Breast epithelium (tissue), 4 donors: ENCODE measurements around the gene KRT31. TPM values are rescaled to one million over a fixed set of nuclear protein-coding genes. Genes with fewer than 3 reads are reported as not detected.
"Not testable (repeated sequence)": the region's sequence is repeated elsewhere in the genome, so short reads cannot be mapped to it uniquely, and the experiment has no call there.

Experiments
- DNase-seq, 2 donors: peaks; one replicate each; pipeline ENCODE4 v3.0.0-alpha.2; 2019; ENCODE audit warnings: low spot score in 2 of 2
- H3K27ac ChIP-seq, 2 donors: fragments of 200-600 bp; sonication (generic) in 1 of 2; one replicate each; pipeline ENCODE4 v1.5.1; 2016 to 2019; ENCODE audit warnings: mild to moderate bottlenecking in 1 of 2
- H3K27me3 ChIP-seq, 2 donors: fragments of 200-600 bp; sonication (generic) in 1 of 2; one replicate each; pipeline versions ENCODE4 v1.5.1 to v1.6.0; 2017 to 2019; ENCODE audit warnings: control low read depth in 1 of 2, mild to moderate bottlenecking in 1 of 2
- H3K36me3 ChIP-seq: fragments of 200-600 bp; one replicate; pipeline ENCODE4 v1.5.1; 2019
- H3K4me1 ChIP-seq, 2 donors: fragments of 200-600 bp; sonication (generic); one replicate each; pipeline ENCODE4 v1.5.1; 2016 to 2019; ENCODE audit warnings: control low read depth in 1 of 2
- H3K4me3 ChIP-seq, 3 donors: fragments of 200-600 bp; sonication (generic); 1 replicate in 2 of 3; 2 replicates in 1 of 3; pipeline ENCODE4 v1.5.1; 2016 to 2019; ENCODE audit warnings: mild to moderate bottlenecking in 3 of 3, moderate library complexity in 2 of 3
- H3K9me3 ChIP-seq, 2 donors: fragments of 200-600 bp; sonication (generic) in 1 of 2; one replicate each; pipeline ENCODE4 v1.5.1; 2016 to 2019; ENCODE audit warnings: control low read depth in 1 of 2
- POLR2A ChIP-seq: fragments of 450-650 bp; IDR thresholded peaks from one replicate; pipeline ENCODE4 v1.6.1; 2016; ENCODE audit warnings: antibody characterized with exemption, mild to moderate bottlenecking, moderate library complexity
- POLR2AphosphoS5 ChIP-seq, 3 donors: sonication (generic); formaldehyde crosslinking; IDR thresholded peaks; one replicate each; pipeline ENCODE4 v1.6.1; 2017; ENCODE audit warnings: antibody characterized with exemption in 3 of 3
- intact Hi-C: fragments of 100-400 bp; cut with DNase I; formaldehyde crosslinking; loops from one replicate; pipeline ENCODE4 v1.15.1; 2023; ENCODE audit warnings: low total_unique reads
- total RNA-seq, 3 donors: library from RNA; depleted of rRNA; stranded (reverse); fragments of >200 nt; gene quantifications; one replicate each; pipeline ENCODE4 v1.1.0, GENCODE V29; 2016
- TF ChIP-seq, protein P1 (sequence below), 3 donors: fragments of 450-650 bp; IDR thresholded peaks; one replicate each; pipeline ENCODE4 v1.5.1; 2016 to 2017; ENCODE audit warnings: antibody characterized with exemption in 3 of 3, mild to moderate bottlenecking in 3 of 3, moderate library complexity in 3 of 3

KRT31 gene
- total RNA-seq, 3 donors from 2014 or later: not detected

GRCh38 chr17:41363881-41364280 is 33.5 kb downstream of the KRT31 start:
- Histone ChIP-seq H3K27ac (no peak overlapping the region), H3K9me3 (no peaks in the 10 kb centered on the region), H3K36me3 (no peaks in the 10 kb centered on the region), H3K4me3 (no peak overlapping the region), H3K4me1 (no peaks in the 10 kb centered on the region), H3K27me3 (no peaks in the 10 kb centered on the region)
- intact Hi-C loops: no loop called here
- no peak for TF ChIP-seq POLR2AphosphoS5 (IDR thresholded peaks at IDR 0.05)
- no peak for DNase-seq

DNA sequence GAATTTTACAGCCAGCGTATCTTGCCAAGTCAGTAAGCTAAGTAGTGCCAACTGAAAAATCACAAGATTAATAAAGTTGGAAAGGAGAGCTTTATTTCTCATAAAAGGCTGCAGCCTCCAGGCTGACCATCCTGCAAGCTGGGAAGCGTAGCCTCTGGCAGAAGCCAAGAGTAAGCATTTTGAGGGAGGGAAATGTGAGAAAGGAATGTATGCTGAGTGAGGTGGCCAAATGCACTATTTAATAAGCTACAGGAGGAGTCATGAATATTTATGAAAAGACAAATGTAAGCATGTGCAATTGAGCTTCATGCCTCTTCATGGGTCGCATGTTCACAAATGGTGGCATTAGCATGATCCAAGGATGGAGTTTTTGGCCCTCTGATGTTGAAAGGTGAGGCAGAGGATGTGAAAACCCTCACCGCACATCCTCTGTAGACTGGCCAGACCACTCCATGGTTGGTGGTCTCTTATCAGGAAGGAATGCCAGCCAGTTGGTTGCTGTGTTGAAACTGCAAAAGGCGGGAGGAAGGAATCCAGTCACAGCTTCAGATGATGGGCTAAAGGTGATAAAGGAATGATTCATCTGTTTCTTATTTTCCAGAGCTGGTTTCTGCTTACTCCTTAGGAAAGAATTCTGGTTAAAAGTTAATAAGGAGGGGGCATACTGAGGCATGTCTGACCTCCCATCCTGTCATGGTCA is 37.0 kb downstream of the KRT31 start:
- Histone ChIP-seq H3K4me3 (no peak overlapping the region), H3K36me3 (no peaks in the 10 kb centered on the region), H3K4me1 (no peaks in the 10 kb centered on the region), H3K27ac (no peak overlapping the region), H3K9me3 (no peaks in the 10 kb centered on the region), H3K27me3 (no peaks in the 10 kb centered on the region)
- intact Hi-C loops: no loop called here
- no peak for TF ChIP-seq POLR2A
- TF ChIP-seq POLR2AphosphoS5 (IDR thresholded peaks at IDR 0.05): no peak
- TF ChIP-seq, protein P1, sequence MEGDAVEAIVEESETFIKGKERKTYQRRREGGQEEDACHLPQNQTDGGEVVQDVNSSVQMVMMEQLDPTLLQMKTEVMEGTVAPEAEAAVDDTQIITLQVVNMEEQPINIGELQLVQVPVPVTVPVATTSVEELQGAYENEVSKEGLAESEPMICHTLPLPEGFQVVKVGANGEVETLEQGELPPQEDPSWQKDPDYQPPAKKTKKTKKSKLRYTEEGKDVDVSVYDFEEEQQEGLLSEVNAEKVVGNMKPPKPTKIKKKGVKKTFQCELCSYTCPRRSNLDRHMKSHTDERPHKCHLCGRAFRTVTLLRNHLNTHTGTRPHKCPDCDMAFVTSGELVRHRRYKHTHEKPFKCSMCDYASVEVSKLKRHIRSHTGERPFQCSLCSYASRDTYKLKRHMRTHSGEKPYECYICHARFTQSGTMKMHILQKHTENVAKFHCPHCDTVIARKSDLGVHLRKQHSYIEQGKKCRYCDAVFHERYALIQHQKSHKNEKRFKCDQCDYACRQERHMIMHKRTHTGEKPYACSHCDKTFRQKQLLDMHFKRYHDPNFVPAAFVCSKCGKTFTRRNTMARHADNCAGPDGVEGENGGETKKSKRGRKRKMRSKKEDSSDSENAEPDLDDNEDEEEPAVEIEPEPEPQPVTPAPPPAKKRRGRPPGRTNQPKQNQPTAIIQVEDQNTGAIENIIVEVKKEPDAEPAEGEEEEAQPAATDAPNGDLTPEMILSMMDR (IDR thresholded peaks at IDR 0.05): no peak
- DNase-seq: no peak

DNA sequence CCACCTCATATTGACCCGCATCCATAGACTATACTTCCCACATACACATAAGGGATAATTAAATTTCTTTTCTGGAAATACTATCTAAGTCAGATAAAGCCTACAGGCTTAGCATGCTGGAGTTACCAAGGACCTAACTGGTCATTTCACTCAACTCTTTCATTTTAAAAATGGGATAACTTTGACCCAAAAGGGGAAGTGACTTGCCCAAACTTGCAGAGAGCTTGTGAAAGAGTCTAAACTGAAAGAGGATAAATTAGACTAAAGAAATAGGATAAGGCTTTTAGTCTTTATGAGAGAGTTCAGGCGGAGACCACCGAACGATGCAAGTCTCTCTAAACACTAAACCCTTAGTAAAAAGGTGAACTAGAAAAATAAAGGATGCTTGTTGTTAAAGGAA is 42.9 kb downstream of the KRT31 start:
- TF ChIP-seq POLR2A (no peak), POLR2AphosphoS5 (IDR thresholded peaks at IDR 0.05) (no peak)
- TF ChIP-seq, protein P1 (IDR thresholded peaks at IDR 0.05): no peak
- Histone ChIP-seq H3K4me3 (no peak overlapping the region), H3K9me3 (no peaks in the 10 kb centered on the region), H3K36me3 (no peaks in the 10 kb centered on the region), H3K27ac (no peak overlapping the region), H3K4me1 (no peaks in the 10 kb centered on the region), H3K27me3 (no peaks in the 10 kb centered on the region)
- DNase-seq: no peak
- intact Hi-C loops: no loop called here

DNA sequence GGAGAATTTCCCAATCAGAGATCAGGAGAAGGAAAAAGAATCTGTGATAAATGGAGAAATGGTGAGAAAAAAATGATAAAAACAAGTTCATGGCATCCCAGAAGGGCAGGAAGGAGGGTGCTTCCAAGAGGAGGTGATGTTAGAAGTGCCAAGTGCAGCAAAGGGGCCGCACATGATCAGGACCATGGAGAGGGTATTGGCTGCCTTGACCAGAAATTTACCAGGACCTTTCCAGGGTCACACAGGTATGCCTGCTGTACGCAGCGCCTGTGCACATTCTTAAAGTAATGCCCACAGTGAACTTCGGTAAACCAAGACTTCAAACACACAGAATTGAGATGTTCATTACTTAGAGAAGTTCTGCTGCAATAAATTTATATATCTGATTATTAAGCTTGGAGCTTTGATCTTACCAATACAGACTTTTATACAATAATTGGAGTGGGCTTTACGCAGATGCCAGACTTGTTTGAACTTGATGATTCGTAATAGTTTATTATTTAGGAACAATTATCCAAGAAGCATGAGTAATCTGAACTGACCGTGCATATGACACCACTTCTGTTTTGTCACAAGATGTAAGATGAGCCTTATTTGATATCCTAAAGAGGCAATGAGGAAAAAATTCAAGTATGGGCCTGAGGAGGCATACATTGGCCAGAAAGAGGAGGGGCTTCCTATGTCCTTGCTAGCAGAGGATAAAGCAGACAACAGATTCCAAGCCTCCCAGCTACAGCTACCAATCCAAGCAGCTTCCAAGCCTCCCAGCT is 44.6 kb downstream of the KRT31 start:
- Histone ChIP-seq H3K36me3 (no peaks in the 10 kb centered on the region), H3K4me1 (no peaks in the 10 kb centered on the region), H3K9me3 (no peaks in the 10 kb centered on the region), H3K4me3 (no peak overlapping the region), H3K27me3 (no peaks in the 10 kb centered on the region), H3K27ac (no peak overlapping the region)
- no peak for TF ChIP-seq POLR2AphosphoS5 (IDR thresholded peaks at IDR 0.05)
- TF ChIP-seq, protein P1 (IDR thresholded peaks at IDR 0.05): no peak
- no peak for TF ChIP-seq POLR2A
- DNase-seq: no peak
- intact Hi-C loops: no loop called here

DNA sequence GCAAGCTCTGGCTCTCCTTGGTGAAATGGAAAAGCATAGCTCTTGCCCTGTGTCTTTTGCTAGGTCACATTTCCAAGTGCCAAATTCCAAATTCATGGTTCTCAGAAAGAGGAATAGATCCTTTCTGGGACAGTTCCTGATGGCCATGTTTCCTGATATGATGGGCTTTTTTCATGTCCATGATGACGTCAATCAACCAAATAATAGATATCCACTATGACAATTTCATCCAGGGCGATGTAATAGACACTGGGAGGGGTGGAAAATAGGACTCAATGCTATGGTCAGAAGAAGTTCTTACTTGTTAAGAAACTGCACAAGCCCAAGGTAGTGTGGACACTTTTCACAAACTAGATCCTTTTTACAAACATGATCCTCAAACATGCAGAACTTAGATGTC is 46.2 kb downstream of the KRT31 start:
- no peaks in the 10 kb centered on the region for H3K9me3 ChIP-seq
- no peaks in the 10 kb centered on the region for H3K4me1 ChIP-seq
- no peak overlapping the region for H3K27ac ChIP-seq
- no peaks in the 10 kb centered on the region for H3K27me3 ChIP-seq
- TF ChIP-seq POLR2AphosphoS5 (IDR thresholded peaks at IDR 0.05) (no peak), POLR2A (no peak)
- TF ChIP-seq, protein P1 (IDR thresholded peaks at IDR 0.05): no peak
- H3K36me3 ChIP-seq: no peaks in the 10 kb centered on the region
- intact Hi-C loops: no loop called here
- no peak for DNase-seq
- no peak overlapping the region for H3K4me3 ChIP-seq

DNA sequence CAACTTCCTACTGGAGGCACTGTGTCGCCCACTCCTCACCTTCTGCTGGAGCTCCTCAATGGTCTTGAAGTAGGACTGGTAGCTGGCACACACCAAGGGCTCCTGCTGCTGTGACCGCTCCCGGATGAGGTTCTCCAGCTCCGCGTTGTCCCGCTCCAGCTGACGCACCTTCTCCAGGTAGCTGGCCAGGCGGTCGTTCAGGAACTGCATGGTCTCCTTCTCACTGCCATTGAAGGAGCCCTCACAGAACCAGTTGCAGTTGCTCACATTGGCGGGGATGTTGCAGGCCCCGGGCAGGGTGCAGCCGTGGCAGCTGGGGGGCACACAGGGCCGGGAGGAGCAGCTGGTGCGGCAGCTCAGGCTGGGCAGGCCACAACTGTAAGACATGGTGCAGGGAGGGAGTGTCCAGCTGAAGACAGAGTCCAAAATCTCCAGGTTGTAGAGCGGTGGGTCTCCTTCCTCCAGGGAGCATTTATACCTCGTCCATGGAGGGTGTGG is 47.0 kb downstream of the KRT31 start, which contains the start of gene KRT33A:
Gene KRT33A (minus strand): TSS at position 448 of the 498 bp plus-strand sequence. CDS start 61 bp downstream, at position 387.
- H3K27me3 ChIP-seq, intact Hi-C loops, H3K4me3 ChIP-seq, H3K27ac ChIP-seq, H3K36me3 ChIP-seq, DNase-seq, H3K9me3 ChIP-seq, H3K4me1 ChIP-seq: not testable (repeated sequence)
